Adipose tissue (tissue), 3 donors: Measurements from ENCODE around the gene FTCD. TPM values are rescaled to one million over a fixed set of nuclear protein-coding genes. Genes with fewer than 3 reads are reported as not detected.
"Not testable (repeated sequence)": the region's sequence is repeated elsewhere in the genome, so short reads cannot be mapped to it uniquely, and the experiment has no call there.

ENCODE experiments used
- H3K27ac ChIP-seq: one replicate; pipeline ENCODE4 v1.5.1; 2013; ENCODE audit warnings: low read depth, low read length
- WGBS, 3 donors: extraction: QIAGEN DNeasy Blood & Tissue Kit; methylation state at CpG; one replicate each; pipeline ENCODE4 v1.1.7; 2013; 5-methylcytosine and 5-hydroxymethylcytosine counted together
- polyA plus RNA-seq, 3 donors: library from polyadenylated mRNA; stranded (reverse); fragments of 200-250 nt; gene quantifications; one replicate each; pipeline ENCODE4 v1.2.3, GENCODE V29; 2013
- donor health status: healthy with polysubstance abuse.
- donor health status: Bipolar disorder and iron deficiency.
- donor health status: healthy.

FTCD gene
- polyA plus RNA-seq, 3 donors: 0.16 to 0.38 (median 0.34) TPM

DNA sequence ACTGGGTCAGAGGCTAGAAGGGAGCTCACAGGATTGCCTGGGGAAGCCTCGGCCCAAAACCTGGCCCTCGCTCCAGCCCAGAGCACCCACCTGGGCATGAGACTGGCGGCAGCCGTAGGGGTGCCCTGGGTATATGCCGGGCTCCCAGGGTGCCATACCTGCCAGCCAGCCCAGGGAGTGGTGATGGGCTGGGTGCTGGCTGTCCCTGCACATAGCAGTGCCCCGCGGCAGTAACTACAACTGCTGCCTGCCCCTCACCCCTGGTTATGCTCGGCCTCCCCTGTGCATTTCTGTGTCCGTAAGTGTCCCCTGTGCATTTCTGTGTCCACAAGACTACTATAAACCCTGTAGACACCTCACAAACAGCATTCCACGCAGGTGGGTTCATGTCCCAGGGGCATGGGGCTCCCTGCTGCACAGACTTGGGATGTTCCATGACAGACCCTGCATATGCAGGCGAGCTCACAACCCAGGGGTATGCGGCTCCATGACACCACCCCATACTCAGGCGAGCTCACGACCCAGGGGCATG is 34.6 kb upstream of the FTCD start:
- WGBS, 3 donors: 94 to 100% (median 96%) methylated on average over 9 to 14 of the region's 14 CpGs
- no peak overlapping the region for H3K27ac ChIP-seq

DNA sequence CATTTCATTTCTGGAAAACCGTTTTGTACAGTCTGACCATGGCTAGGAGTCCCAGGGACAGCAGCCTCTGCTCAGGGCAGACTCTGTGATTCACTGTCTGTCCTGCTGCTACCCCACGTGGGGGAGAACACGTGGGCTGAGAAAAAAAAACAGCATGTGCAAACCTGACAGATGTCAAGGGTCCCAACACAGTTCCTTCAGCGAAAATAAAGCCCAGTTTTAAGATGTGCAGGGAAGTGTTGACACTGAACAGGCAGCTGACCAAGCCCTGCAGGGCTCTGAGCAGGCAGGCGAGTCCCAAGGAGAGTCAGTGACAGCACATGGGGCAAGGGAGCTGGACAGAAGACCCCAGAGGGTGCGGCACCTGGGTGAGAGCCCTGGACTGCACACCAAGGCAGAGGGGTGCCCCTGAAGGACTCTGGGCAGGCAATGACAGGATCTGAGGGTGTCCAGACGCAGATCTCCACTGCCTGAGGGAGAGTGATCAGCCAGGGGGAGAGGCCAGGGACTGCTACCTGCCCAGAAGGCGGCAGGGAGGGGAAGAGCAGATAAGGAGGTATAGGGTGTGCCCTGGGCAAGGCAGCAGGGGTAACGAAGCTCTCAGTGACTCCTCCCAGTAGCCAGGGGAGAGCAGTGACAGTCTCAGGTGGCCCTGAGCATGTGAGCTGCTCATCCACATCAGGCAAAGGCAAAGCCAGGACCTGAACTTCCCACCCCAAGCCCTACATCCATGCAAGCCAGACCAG is 34.0 kb upstream of the FTCD start:
- H3K27ac ChIP-seq: no peak overlapping the region
- 81 to 83% (median 81%) methylated on average over 9 of the region's 9 CpGs for WGBS, 3 donors

DNA sequence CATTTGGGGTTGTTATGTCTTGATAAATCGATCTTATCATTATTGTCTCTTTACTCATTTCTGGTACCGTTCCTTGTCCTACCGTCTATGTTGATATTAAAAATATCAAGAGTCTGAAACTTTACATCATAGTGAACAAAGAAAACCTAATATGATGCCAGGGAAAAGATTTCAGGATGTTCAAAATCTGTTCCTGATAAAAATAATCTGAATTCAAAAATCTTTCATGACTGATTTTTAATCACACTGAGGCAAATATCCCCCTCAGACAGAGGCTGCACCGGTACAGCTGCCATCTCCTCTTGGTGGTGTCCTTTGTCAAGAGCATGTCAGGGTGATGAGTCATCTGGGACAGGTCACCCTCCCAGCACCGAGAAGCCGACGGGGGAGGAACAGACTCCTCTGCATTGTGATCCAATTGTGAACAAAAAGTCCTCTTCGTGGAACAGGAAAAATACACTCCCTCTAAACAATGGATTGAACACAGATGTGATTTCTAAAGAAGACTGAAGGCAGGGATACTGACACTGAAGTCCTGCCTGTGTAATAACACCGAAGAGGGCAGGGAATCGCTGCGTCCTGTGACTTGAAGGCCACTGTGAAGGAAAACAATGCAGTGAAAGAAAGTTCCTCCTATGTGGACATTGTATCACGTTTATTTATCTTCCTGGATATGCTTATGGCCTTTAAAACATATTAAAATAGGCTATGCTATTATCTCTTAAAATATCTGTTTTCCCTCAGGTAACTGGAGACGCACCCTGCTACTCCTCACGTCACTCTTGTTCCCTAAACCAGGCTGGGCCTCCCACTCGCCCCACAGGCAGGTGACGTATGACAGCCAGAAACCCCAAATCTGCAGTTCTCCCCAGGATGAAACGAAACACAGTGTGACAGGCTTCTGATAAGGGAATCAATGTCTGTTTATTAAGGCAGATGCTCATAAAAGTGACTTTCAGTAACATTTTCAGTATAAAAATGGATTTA is 33.1 kb upstream of the FTCD start:
- 56 to 58% (median 58%) methylated on average over 17 of the region's 17 CpGs for WGBS, 3 donors

DNA sequence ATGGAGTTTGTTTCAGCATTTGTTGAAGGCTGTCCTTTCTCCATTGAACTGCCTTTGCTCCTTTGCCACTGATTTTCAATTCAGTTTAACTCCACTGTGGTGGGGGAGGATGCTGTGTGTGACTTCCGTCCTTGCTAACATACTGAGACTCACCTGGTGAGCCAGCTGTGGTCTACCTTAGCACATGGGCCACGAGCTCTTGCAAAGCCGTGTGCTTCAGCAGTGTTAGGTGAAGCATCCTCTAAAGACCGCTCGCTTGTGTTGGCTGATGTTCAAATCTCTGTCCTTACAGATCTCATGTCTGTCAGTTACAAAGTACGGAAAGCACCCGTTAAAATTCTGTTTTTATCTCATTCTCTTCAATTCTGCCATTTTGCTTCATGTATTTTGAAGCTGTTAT is 32.4 kb upstream of the FTCD start:
- no peak overlapping the region for H3K27ac ChIP-seq
- WGBS, 3 donors: 88 to 93% (median 88%) methylated on average over 7 of the region's 7 CpGs

More for the DNA sequence above, 33.1 kb upstream of the FTCD start:
- H3K27ac ChIP-seq: no peak overlapping the region

DNA sequence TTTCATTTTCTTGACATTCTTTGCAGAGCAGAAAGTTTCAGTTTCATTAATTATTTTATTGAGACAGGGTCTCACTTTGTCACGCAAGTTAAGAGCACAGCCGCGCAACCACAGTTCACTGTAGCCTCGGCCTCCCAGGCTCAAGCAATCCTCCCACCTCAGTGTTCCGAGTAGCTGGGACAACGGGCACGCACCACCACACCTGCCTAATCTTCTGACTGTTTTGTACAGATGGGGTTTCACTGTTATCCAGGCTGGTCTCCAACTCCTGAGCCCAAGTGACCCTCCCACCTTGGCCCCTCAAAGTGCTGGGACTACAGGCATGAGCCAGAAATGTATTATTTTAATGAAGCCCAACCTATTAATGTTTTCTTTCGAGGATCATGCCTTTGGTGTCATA is 31.9 kb upstream of the FTCD start:
- 88 to 95% (median 95%) methylated on average over 8 of the region's 8 CpGs for WGBS, 3 donors
- H3K27ac ChIP-seq: no peak overlapping the region

DNA sequence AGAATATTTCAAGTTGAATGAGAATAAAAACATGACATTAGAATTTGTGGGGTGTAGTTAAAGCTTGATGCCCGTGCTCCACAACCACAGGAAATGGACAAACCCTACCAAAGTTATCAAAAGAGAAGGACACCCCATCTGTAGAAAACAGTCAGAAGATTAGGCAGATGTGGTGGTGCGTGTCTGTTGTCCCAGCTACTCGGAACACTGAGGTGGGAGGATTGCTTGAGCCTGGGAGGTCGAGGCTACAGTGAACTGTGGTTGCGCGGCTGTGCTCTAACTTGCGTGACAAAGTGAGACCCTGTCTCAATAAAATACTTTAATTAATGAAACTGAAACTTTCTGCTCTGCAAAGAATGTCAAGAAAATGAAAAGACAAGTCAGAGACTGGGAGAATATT is 30.3 kb upstream of the FTCD start:
- no peak overlapping the region for H3K27ac ChIP-seq
- 82 to 85% (median 83%) methylated on average over 7 of the region's 7 CpGs for WGBS, 3 donors

DNA sequence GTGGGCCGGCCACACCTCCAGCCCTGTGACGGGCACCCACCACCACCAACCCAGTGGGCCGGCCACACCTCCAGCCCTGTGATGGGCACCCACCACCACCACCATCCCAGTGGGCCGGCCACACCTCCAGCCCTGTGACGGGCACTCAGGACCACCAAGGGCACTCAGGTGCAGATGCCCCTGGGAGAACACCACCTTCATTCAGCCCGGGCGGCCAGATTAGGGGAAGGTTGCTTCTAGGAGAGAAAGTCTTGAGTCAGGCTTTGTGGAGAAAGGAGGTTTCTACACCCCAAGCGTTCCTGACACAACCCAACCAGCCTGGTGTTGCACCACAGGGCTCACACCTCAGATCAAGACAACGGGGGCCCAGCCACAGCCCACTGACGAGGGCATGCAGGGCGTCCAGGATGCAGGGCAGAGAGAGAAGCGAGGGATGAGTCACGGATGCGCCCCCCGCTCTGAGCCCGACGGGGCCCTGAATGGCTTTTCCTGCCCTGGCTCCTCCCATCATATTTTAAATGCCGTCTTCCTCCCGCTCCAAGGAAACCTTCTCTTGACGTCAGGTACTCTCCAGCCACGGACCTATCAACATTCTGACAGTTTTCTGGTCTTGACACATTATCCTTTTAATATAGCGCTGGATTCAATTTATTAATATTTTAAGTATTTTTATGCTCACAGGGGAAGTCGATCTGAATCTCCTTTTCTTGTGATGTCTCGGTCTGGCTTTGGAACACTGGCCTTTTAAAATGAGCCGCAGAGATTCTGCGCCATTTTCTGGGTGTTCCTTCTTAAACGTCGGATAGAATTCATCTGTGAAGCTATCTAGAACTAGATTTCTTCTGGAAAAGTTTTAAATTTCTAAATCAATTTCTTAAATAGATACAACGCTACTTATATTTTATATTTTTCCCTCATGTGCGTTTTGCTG is 29.5 kb upstream of the FTCD start:
- 8 to 38% (median 13%) methylated on average over 30 of the region's 30 CpGs for WGBS, 3 donors
- H3K27ac ChIP-seq: no peak overlapping the region

DNA sequence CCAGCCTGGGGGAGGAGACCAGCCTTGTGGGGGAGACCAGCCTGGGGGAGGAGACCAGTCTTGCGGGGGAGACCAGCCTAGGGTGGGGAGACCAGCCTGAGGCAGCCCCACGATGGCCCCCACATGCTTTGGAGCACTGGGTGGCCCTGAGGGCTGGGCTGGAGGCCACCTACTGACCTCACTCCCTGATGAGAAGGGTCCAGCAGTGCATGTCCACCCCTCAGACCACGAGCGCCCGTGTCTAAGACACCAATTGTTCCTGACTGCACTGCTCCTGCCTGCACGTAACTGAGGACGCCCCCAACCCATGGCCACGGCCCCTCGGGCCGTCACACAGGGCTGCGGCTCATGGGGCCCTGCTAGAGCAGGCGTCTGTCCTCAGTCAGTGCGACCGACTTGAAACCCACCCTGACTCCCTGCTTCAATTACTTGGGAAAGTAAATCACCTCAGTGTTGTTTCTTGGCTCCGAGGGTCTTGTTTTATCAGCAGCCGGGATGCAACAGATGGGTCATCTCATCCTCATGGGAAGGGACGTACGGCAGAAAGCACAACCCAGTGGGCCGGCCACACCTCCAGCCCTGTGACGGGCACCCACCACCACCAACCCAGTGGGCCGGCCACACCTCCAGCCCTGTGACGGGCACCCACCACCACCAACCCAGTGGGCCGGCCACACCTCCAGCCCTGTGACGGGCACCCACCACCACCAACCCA is 28.7 kb upstream of the FTCD start, which contains the start of gene SPATC1L:
Gene SPATC1L, minus strand, starts transcription at position 550 of the 715 bp plus-strand sequence. CDS start 1,643 bp downstream, outside the sequence.
- no peak within 1 kb of the TSS for H3K27ac ChIP-seq
- WGBS, 3 donors: 5 to 14% (median 7%) methylated on average over 18 to 21 of the region's 24 CpGs

DNA sequence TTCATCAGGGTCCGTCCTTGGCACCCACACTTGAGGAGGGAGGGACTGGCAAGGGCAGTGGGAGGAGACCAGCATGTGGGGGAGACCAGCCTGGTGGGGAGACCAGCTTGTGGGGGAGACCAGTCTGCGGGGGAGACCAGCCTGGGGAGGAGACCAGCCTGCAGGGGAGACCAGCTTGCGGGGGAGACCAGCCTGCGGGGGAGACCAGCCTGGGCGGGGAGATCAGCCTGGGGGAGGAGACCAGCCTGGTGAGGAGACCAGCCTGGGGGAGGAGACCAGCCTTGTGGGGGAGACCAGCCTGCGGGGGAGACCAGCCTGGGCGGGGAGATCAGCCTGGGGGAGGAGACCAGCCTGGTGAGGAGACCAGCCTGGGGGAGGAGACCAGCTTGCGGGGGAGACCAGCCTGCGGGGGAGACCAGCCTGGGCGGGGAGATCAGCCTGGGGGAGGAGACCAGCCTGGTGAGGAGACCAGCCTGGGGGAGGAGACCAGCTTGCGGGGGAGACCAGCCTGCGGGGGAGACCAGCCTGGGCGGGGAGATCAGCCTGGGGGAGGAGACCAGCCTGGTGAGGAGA is 28.0 kb upstream of the FTCD start:
- WGBS, 3 donors: 47 to 59% (median 54%) methylated on average over 3 to 6 of the region's 13 CpGs
- not testable (repeated sequence) for H3K27ac ChIP-seq

DNA sequence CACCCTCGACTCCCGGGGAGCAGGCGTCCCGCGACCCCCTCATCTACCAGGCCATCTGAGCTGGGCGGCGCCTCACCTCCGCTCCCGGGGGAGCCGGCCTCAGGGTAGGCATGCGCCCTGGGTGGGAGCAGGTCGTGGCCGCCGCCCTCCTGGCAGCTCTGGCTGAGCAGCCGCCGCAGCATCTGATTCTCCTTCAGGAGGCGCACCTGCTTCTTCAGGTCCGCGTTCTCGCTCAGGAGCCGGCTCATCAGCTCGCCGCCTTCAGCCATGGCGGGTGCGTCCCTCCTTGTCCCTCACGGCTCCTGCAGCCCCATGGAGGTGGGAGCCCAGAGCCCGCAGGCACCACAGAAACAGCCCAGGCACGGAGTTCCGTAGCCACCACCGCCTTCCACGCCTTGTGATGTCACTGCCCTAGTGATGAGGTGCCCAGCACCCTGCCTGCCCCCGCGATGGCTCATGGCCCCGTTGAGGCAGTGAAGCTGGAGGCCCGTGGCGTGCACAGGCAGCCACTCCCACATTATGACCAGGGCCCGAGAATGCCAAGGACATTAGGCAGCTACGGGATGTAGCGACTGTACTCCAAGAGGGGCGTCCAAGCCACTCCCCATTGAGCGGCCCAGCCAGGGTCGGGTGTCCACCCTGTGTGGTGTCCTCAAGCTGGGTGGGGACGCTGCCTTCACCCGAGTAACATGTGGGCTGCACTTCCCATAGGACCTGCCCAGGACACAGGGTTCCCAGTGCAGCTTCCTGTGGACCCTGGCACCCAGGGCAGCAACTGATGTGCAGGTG is 27.4 kb upstream of the FTCD start:
- no peak overlapping the region for H3K27ac ChIP-seq
- WGBS, 3 donors: 85 to 89% (median 86%) methylated on average over 38 to 44 of the region's 44 CpGs

DNA sequence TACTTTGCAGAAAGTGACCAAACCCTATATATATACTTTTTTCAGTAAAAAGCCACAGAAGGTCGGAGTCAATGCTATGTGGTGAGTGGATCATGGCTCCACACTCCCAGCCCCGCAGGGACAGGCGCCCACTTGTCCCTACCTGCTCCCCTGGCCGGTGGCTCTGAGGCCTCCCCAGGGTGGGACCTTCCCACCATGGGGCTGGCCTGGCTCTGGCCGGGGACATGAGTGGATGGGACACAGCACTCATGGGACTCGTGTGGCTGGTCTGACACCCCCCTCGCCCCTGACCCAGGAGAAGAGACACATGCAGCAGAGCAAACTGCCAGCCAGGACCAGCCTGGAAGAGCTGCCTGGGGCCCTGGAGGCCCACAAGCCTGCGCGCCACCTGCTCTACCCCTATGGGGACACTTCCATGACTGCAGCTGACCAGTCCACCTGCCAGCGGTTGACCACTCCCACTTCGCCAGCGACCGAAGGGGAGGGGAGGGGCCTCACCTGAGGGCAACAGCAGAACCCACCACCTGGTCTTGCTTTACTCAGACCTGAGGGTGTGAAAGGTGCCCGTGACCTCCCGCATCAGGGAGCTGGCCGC is 26.7 kb upstream of the FTCD start:
- no peak overlapping the region for H3K27ac ChIP-seq
- 86 to 92% (median 89%) methylated on average over 16 of the region's 16 CpGs for WGBS, 3 donors

DNA sequence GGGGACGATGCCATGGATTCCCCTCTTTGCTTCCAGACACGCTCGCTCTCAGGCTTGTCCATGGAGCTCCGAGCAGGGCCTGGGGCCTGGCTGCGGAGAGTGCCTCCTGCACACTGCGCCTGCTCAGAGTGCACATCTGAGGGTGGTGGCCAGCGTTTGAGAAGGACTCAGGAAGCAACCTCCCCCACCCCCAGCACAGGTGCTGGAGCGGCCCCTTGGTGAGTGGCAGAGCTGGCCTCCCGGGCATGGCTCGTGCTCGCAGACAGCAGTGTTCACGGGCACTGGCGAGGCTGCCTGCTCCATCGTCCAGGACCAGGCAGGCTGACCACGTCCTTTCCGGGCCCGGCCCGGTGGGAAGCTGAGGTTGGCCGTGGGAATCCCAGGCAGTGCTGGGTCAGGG is 26.1 kb upstream of the FTCD start:
- no peak overlapping the region for H3K27ac ChIP-seq
- 91 to 92% (median 91%) methylated on average over 19 of the region's 19 CpGs for WGBS, 3 donors

DNA sequence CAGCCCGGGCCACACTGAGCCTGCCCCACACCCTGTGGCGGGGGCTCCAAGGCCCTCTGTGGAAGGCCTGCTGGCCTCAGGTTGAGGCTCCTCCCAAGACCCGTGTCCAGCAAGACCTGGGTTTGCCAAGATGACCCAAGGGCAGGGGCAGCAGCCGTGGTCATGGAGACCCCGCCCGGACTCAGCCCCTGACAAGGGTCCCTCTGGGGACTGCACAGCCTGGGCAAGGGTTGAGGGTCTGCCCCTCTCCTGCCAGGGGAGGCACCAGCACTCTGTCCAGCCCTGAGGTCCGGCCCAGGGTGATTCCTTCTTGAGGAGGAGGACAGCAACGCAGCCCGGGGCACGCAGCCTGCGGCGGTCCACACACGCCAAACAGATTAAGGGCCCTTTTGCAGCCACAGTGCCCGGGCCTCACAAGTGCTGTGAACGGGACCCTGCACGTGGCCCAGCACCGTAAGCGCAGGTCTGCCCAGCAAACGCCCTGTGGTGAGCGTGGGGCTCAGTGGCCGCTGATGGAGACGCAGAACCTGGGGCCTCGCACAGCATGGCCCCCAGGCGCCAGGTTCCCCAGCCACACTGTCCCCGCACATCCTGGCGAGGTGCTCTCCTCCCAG is 25.5 kb upstream of the FTCD start:
- 90 to 93% (median 91%) methylated on average over 25 to 26 of the region's 26 CpGs for WGBS, 3 donors
- no peak overlapping the region for H3K27ac ChIP-seq

DNA sequence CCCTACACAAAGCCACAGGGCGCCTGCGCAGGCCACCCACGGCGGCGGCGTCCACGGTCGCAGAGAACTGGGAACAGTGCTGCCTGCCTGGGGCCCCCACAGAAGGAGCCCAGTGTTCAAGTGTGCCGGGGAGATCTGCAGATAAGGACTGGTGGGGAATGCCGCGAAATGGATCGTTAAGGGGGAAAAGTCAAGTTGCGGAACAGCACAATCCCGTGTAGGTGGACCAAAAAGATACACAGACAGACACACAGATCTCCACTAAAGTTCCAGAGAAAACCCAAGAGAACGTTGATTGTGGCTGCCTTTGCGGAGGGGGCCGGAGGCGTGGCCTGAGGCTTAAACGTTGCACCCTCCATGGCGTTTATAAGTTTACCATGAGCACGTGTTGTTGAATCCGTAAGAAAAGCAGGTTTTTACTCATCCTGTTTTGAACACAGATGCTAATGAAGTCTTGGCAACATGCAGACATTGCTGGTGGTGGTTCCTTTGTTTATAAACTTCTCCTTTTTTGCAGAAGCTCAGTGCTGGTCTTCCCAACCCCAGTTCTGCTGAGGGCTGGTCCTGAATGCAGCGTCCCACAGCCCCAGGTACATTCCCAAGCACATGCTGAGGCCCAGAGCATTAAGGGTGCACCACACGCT is 24.8 kb upstream of the FTCD start:
- WGBS, 3 donors: 78 to 82% (median 80%) methylated on average over 24 of the region's 24 CpGs
- no peak overlapping the region for H3K27ac ChIP-seq

DNA sequence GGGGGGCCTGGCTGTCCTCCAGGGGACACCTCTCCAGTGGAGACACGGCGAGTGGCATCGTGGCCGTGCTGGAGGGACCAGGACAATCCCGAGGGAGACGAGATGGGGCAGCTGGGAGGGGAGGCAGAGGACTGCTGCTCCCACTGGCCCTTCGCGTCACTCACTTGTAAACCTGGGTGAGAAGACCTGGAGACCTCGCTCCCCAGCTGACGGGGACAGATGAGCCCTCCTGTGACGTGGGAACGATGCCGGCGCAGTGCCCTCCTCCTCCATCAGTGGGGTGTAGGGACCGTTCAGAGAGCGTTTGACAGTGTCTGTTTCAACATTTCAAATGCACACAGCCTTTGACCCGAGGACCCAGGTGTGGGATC is 24.3 kb upstream of the FTCD start:
- WGBS, 3 donors: 86 to 94% (median 93%) methylated on average over 17 of the region's 17 CpGs
- H3K27ac ChIP-seq: no peak overlapping the region
